ENCODE measurements around the gene NENF.
"Not testable (repeated sequence)": the region's sequence is repeated elsewhere in the genome, so short reads cannot be mapped to it uniquely, and the experiment has no call there.

NENF gene

DNA sequence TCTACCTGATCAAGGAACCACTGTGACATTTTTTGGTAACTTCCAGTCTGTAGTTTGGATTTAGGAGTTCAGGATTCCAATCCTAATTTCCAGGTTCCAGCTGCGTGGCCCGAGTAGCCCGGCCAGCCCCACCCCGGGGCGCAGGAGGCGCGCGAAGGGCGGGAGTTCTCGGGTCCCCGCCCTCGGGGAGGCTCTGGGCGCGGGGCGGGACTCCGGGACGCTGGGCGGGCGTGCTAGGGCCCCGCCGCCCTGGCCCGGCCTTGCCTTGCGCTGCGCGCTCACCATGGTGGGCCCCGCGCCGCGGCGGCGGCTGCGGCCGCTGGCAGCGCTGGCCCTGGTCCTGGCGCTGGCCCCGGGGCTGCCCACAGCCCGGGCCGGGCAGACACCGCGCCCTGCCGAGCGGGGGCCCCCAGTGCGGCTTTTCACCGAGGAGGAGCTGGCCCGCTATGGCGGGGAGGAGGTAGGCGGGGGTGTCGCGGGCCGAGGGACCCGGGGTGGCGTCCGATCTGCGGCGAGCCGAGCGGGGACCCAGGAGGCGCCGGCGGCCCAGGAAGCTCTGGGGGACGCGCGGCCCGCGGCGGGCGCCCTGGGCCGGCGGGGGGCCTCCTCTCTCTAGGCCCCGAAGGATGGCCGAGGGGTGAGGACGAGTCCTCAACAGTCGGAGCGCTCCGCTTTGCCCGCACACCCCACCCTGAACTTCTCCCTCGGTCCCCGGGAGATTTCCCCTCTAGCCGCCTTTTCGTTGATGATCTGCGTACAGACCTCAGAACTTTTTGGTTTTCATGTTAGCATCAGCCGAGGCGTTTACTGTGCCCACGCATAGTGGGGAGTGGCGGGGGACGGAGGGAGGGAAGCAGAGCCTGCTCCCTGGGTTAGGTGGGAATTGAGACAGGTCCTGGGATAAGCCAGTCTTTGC is at the start of gene NENF:
NENF (plus strand) TSS at position 260 of the 916 bp plus-strand sequence; CDS start at position 284, 24 bp downstream.
- DNase-seq (ENCODE audit: low spot score), result peak; percentile 90

DNA sequence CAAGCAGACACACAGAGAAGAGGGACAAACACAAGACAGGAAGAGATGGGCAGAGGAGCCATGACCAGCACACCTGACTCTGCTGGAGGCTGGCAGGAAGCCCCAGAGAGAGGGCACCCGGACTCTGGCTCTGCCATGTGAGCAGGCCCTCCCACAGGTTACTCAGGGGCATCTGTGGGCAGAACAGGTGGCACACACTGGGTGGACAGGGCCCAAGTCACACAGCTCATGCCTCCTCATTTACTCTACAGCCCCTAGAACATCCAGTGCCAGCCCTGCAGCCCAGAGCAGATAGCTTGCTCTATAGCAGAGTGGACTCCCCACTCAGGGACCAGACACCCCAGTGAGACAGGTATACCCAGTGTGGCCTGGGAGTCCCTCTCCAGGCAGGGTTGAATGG is 46.7 kb upstream of the NENF start:
- DNase-seq (ENCODE audit: low spot score), result no peak

DNA sequence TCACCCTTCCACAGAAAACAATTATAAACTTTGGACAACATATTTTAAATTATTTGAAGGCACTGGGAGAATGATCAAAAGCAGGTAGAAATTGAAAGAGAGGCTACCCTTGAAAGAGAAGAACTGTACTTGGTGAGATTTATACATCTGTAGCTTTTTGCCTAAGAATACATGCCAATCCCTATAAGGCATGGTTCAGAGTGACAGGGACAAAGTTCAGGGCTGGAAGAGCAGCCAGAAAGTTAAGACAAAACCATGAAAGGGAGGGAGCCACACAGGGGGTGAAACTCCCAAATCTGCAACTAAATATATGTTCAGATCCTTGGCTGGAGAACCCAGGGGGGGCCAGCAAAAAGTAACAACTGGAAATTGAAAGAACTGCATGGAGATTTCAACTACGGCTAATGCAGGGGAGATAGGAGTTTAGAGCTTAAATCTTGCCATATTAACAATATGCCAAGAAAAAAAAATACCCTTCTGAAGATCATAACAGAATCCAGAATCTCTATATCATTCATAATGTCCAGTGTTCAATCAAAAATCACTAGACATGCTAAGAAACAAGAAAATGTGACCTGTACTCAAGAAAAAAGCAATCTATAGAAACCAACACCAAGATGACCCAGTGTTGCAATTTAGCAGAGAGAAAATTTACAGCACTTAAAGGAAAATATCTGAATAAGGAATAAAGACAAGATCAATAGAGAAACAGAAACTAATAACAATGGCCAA is 43.6 kb upstream of the NENF start:
- no peak for DNase-seq (ENCODE audit: low spot score)

DNA sequence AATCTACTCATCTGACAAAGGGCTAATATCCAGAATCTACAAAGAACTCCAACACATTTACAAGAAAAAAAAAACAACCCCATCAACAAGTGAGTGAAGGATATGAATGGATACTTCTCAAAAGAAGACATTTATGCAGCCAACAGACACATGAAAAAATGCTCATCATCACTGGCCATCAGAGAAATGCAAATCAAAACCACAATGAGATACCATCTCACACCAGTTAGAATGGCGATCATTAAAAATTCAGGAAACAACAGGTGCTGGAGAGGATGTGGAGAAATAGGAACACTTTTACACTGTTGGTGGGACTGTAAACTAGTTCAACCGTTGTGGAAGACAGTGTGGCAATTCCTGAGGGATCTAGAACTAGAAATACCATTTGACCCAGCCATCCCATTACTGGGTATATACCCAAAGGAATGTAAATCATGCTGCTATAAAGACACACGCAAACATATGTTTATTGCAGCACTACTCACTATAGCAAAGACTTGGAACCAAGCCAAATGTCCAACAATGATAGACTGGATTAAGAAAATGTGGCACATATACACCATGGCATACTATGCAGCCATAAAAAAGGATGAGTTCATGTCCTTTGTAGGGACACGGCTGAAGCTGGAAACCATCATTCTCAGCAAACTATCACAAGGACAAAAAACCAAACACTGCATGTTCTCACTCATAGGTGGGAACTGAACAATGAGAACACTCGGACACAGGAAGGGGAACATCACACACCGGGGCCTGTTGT is 36.9 kb upstream of the NENF start:
- DNase-seq (ENCODE audit: low spot score), result not testable (repeated sequence)

DNA sequence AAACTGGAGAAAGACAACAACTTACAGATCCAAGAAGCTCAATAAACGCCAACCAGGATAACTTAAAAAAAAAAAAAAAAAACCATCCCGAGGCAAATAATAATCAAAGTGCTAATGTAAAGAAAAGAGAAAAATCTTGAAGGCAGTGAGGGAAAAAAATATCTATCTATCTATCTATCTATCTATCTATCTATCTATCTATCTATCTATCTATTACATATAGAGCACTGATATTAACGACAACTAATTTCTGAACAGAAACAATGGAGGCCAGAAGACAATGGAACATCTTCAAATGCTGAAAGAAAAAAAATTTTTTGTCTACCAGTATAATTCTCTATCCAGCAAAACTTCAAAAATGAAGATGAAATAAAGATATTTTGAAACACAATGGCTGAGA is 36.1 kb upstream of the NENF start:
- DNase-seq (ENCODE audit: low spot score), result no peak

DNA sequence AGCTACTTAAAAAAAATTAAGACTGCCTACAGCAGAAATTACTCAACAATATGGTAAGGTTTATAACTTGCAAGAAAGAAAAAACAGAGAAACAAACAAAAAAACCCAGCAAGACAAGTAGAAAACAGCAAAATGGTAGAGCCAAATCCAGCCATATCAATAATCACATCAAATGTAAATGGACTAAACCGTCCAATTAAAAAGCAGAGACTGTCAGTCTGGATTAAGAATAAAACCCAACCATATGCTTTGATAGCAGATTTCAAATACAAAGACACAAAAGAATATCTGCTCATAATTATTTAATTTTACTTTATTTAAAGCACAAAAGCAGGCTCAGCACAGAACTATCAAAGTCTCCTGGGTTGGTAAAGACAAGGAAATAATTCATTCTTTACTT is 35.5 kb upstream of the NENF start:
- DNase-seq (ENCODE audit: low spot score), result no peak

- DNase-seq (ENCODE audit: low spot score), result no peak
Observed at GRCh38 chr1:212401042-212401441, 31.7 kb upstream of the NENF start.

GRCh38 chr1:212401838-212402582 is 30.7 kb upstream of the NENF start:
- DNase-seq (ENCODE audit: low spot score), result no peak

DNA sequence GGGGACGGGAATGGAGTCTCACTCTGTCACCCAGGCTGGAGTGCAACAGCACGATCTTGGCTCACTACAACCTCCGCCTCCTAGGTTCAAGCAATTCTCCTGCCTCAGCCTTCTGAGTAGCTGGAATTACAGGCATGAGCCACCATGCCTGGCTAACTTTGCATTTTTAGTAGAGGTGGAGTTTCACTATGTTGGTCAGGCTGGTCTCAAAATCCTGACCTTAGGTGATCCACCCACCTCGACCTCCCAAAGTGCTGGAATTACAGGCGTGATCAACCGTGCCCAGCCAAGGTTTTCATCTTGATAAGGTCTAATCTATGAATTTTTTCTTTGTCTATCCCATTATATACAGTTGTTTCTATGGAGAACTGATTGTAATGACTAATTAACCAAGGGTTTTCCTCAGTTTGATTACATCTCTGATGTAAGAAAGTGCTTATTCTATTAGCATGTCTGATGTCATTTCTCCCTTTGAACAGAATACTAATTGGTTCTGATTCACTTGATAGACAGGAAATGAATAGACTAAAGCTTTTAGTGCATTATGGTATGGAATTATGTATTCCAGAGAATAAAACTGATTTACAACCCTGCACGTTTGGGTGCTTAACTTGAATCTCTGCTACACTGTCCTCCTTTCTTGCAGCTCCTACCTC is 29.9 kb upstream of the NENF start:
- DNase-seq (ENCODE audit: low spot score), result no peak

DNA sequence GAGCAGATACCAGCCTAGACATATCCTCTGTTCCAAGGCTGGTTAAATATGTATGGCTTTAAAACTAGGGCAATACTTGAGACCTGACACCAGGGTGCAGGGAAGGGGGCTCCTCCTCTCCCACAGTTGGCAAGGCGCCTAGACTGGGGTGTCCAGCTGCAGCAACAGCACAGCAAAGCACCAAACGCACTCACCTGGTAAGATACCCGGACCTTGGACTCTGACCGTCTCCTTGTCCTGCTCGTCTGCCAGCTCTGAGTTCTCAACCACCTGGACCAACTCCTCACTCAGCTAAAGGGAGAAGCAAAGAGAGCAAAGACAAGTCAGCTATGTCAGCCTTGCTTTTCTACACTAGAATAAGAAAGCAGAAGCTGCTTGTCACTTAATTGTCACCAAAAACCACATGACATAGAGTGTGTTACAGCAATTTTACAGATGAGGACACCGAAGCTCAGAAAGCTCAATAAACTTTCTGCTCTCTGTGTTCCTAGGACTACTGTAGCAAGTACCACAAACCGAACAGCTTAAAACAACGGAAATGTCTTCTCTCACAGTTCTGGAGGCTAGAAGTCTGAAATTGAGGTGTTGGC is 22.4 kb upstream of the NENF start:
- DNase-seq (ENCODE audit: low spot score), result no peak

DNA sequence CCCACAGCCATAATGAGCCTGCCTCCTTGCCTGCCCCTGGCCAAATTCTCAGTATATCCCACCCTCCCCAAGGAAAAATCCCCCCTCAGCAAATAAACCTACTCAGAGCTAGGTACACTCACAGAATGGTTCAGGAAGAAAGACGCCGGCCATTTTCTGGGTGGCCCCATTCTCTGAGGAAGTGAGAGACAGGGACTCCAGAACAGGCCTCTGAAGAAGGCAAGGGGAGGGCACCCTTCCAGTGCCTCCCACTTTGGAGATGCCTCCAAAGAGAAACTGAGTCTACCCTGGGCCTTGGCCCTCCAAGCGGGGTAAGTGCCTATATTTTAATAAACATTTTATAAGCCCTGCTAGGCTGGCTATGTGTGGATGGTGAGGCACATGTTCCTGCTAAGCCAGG is 20.3 kb upstream of the NENF start:
- no peak for DNase-seq (ENCODE audit: low spot score)

DNA sequence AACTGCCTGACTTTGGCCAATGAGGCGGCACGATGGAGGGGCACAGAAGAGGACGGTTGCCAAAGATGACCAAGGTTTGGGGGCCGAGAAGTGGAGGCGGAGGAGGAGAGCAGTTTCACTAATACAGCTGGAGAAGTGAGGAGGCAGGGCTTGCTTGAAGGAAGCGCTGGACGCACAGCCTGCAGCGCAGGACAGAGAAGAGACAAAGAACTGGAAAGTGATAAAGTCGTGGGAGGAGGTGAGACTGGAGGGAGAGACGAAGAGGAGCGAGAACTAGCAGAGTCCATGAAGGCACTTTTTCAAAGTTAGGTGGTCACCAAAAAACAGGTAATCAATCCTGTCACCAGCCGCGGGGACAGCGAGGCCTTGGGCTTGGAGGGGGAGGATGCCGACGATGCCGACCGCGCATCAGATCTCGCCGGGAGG is 18.8 kb upstream of the NENF start:
- DNase-seq (ENCODE audit: low spot score), result no peak

GRCh38 chr1:212414328-212415106 is 18.2 kb upstream of the NENF start, which contains the start of gene PACC1:
TSS of gene PACC1 (minus strand) at chr1:212414886. CDS start at chr1:212414757, 129 bp downstream.
- DNase-seq (ENCODE audit: low spot score), result peak; percentile 96

DNA sequence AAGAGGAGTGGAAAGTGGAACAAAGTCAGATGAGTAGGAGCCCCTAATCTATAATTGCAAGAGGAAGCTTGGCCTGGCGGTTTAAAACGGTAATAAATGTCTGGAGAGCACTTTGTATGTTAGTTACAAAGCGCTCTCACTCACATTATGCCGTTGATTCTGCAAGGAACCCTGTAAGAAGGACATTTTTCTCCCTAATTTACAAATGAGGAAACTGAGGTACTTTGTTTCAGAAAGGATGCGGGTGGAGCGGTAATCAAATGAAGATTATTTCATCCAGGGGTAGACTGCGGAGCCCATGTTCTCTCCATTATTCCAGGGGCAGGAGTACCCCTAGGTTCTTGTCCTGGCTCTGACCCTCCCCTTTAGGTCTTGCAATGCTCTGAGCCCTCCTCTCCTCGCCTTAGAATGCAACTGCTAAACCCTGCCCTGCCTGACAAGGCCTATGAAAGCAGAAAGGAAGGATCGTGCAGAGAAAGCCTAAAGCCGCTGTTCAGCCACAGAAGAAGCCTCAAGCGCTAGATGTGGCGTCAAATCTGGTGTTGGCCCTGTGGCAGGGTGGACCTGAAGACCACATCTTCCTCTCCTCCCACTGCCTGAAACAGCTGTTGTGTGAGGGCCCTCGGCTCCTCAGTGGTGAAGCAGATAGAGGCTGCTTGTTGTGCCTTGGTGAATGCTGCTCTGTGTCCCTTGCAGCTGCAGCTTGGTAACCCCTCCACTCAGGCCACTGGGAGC is 17.4 kb upstream of the NENF start:
- no peak for DNase-seq (ENCODE audit: low spot score)

- DNase-seq (ENCODE audit: low spot score), result no peak
Observed at GRCh38 chr1:212421165-212421564, 11.6 kb upstream of the NENF start.

- no peak for DNase-seq (ENCODE audit: low spot score)
Observed at GRCh38 chr1:212423879-212424278, 8.8 kb upstream of the NENF start.

DNA sequence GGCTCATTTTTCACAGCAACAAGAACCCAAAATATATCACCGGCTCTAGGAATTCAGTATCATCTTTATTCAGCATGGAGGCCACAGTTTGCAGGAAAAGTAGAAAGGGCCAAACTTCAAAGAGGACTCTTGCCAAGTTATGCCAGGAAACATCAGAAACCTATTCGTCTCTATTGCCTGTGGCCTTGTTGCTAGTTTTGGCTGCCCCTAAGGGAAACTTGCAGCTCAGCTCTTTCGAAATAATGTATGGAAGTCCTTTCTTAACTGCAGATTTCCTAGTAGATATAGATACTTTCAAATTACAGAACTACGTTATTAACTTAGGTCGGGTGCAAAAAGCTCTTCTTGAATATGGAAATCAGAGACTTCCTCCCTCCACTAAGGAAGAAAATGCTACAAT is 4.2 kb upstream of the NENF start:
- DNase-seq (ENCODE audit: low spot score), result no peak

DNA sequence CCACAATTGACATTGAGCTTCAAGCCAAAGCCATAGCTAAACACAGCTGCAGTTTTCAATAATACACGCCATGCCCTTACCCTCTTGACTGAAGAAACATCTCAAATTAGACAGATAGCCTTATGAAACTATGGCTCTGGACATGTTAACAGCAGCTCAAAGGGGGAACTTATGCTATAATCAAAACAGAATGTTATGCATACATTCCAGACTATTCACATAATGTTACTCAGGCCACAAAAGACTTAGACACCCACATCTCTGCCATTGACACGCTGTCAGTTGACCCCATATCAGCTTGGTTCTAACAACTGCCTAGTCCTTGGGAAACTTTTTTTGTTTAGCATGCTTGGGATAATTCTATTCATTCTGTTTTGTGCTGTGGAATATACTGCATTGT is 2.3 kb upstream of the NENF start:
- DNase-seq (ENCODE audit: low spot score), result no peak

- no peak for DNase-seq (ENCODE audit: low spot score)
Observed at GRCh38 chr1:212430955-212431394, 1.7 kb upstream of the NENF start.

Measured in COLO829 (cell line).